GM19193 (cell line): ENCODE data around the gene ZNF541.

ENCODE experiments used
- POLR2A ChIP-seq: IDR thresholded peaks from 4 replicates; pipeline ENCODE4 v1.6.1; 2011; ENCODE audit not compliant: insufficient read depth, insufficient read length; ENCODE audit errors: extremely low read depth

Gene ZNF541

GRCh38 chr19:47607564-47608073 lies 34.7 kb upstream of the ZNF541 start:
- no peak for TF ChIP-seq POLR2A

DNA sequence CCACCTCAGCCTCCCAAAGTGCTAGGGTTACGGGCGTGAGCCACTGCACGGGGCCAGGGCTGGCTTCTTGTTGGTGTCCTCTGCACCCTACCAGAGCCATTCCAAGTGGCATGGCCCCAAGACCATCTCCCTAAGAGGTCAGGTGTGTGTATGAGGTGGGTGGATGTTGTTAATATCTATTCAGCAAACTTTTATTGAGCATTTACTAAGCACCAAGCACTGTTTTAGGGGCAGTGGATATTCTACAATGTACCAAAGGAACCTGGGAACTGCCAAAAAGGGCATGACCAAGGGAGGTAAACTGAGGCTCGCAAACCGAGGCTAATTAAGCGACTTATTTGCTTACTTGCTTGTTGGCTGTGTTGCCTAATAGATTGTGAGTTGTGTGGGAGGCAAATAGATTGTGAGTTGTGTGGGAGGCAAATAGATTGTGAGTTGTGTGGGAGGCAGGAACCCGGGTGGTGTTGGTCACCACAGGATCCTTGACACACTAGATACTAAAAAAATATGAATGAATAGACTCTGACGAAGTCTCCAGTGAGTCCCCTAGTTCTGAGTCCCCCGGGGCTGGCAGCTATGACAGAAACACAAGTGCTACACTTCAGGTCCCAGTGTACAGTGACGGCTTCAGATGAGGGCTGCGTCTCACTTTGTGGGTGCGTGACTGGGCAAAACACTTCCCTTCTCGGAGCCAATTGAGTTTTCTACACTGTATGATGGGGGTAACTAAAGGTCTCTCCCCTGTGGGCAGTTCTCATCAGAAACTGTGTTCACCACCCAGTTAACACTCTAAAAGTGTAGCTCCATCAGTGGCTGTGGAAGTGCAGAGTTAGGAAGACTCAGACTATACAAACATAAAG lies 31.0 kb upstream of the ZNF541 start:
- no peak for TF ChIP-seq POLR2A

DNA sequence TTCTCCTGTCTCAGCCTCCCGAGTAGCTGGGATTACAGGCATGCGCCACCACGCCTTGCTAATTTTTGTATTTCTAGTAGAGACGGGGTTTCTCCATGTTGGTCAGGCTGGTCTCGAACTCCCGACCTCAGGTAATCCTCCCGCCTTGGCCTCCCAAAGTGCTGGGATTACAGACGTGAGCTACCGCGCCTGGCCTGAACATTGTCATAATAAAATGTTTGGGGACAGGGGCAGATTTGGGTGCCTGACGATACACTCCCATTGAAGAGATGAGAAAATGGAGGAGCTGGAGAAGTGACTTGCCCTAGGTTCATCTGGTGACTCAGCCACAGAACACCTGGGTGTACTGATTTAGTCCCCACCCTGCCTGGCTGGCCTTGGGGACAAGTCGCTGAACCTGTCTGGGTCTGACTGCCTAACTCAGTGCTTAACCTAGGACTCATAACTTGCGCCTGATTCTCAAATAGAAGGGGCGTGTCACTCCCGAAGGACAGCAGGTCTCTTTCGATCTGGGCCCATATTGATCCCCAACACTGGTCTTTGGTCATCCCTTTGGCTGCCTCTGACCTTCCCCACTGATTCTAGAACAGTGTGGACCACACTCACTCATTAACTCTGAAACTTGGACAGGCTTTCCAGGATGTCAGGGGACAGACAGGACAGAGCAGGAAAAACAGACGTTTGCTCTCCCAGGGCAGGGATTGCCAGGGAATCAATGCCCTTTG lies 28.4 kb upstream of the ZNF541 start:
- no peak for TF ChIP-seq POLR2A

- TF ChIP-seq POLR2A, result peak; percentile 95
These were observed 27.6 kb upstream of the ZNF541 start for GRCh38 chr19:47600246-47601179.

- TF ChIP-seq POLR2A, result no peak
These were observed 25.7 kb upstream of the ZNF541 start for GRCh38 chr19:47598407-47599349.

- no peak for TF ChIP-seq POLR2A
These were observed 23.0 kb upstream of the ZNF541 start for GRCh38 chr19:47595944-47596343.

DNA sequence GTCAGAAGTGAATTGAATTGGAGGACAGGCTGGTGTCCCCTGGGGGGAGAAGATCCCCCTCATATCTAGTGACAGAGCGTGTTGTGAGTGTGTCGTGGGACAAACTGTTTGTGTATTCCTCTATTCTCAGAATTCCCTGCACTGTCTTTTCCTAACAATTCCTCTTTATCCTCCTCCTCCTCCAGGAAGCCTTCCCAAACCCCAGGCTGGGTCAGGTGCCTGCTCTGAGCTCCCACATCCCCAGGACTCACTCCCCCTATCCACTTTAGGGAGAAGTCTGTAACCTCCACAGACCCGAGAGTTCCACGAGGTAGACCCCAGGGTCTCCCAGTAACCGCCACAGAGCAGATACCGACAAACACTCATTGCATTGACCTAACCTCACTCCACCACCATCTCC lies 20.9 kb upstream of the ZNF541 start:
- no peak for TF ChIP-seq POLR2A

DNA sequence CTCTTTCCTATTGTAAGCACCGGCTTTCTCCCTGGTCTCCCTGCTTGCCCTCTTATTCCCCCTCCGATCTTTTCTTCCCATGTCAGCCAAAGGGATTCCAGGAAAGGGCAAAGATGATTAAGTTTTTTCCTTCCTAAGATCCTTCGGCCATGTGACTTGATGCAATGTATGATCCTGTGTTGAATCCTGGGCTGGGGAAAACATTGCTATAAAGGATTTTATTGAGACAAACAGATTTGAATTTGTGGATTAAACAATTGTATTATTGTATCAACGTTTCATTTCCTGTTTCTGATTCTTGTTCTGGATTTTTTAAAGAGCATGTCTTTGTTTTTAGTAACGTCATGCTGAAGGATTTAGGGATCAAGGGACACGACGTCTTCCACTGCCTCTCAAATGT lies 16.9 kb upstream of the ZNF541 start:
- no peak for TF ChIP-seq POLR2A

DNA sequence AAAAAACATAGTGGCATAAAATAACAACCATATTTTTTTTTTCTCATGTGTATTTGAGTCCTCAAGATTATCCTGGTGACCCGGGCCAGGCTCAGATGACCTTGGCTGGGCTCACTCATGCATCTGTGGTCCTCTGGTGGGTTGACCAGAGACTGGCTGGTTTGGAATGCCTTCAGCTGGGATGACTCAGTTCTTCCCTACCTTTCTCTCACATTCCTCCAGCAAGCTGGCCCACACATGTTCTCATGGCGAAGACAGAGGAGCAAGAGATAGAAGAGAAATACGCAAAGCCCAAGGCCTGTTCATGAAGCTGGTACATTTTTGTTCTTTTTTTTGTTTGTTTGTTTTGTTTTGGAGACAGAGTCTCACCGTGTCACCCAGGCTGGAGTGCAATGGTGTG lies 14.3 kb upstream of the ZNF541 start:
- no peak for TF ChIP-seq POLR2A

DNA sequence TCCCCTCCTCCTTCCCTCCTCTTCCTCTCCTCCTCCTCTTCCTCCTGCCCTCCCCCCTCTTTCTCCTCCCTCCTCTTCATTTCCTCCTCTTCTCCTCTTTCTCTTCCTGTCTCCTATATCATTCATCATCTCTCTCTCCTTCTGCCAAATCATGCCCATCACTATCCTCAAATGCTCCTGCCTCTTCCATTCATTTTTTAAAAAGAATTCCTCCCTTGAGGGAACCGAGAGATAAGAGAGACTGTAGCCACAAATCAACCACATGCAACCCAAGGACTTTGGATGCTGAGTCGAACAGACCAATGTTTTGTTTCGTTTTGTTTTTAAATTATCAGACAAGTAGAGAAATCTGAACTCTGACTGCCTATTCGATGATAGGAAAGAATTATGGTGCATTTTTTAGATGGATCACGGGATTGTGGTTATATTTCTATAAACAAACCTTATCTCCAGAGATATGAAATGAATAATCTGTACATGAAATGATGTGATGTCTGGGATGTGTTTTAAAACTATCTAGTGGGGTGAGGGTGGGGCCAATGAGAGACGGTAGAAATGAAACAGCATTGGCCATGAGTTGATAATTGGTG lies 9.5 kb upstream of the ZNF541 start:
- no peak for TF ChIP-seq POLR2A

DNA sequence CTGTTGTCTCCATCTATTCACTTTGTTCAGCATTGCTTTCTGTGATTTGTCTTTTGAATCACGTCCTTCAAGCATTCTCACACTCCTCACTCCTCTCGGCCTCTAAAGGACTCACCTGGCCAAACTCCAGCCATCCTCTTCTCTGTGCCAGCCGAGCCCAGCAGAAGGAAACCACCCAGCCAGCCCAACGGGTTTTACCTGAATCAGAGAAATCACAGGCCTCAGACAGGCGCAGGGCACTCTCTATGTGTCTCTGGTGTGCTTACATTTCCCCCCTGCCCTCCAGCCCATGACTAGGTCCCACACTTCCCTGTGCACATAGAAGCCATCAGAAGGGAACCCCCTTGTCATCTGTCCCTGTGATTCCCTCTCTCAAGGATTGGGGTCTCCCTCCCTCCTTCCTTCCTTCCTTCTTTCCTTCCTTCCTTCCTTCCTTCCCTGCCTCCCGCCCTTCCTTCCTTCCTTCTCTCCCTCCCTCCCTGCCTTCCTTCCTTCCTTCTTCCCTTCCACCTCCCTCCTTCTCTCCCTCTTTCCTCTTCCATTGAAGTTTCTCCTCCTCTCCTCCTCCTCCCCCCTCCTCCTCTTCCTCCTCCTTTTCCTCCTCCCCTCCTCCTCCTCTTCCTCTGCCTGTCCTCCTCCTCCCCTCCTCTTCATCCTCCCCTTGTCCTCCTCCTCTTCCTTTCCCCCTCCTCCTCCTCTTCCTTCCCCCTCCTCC lies 8.8 kb upstream of the ZNF541 start:
- no peak for TF ChIP-seq POLR2A

GRCh38 chr19:47580397-47580796 lies 7.4 kb upstream of the ZNF541 start:
- no peak for TF ChIP-seq POLR2A

GRCh38 chr19:47572635-47573034 lies 313 bp downstream of the ZNF541 start:
- no peak for TF ChIP-seq POLR2A

GRCh38 chr19:47569331-47569730 lies 3.6 kb downstream of the ZNF541 start:
- TF ChIP-seq POLR2A, result no peak

DNA sequence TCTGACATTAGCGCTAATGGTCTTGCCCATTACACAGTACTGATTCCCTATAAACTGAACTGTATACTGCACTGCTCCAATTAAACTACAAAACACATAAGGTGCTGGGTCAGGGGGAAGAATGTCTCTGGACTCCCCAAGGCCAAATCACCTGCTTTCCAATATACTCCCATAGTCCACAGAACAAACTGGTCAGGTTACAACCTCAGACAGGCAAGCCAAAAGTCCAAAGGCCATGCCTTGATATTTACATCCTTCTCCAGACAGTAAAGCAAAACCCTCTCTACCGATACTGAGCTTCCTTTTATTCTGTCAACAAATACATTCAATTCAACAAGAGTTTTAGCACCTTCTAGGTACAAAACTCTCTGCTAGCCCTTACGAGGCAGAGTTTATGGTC lies 8.9 kb downstream of the ZNF541 start:
- TF ChIP-seq POLR2A, result no peak
